PFSK-1 (cell line): Measurements from ENCODE around the gene PTOV1.

Experiments used
- FOXP2 ChIP-seq: optimal IDR thresholded peaks from 2 replicates; pipeline ENCODE3; 2011; ENCODE audit warnings: borderline replicate concordance, control low read depth, inconsistent platforms; ENCODE audit not compliant: insufficient read depth; ENCODE audit errors: extremely low read length, extremely low read depth
- POLR2AphosphoS5 ChIP-seq: IDR thresholded peaks from 2 replicates; pipeline ENCODE4 v1.6.1; 2012; ENCODE audit warnings: low read depth, mild to moderate bottlenecking, control low read depth, low read length, moderate library complexity
- SIN3A ChIP-seq: IDR thresholded peaks from 2 replicates; pipeline ENCODE4 v1.6.1; 2012; ENCODE audit warnings: mild to moderate bottlenecking, low read length, moderate library complexity, borderline replicate concordance; ENCODE audit not compliant: insufficient read depth
- TAF1 ChIP-seq: IDR thresholded peaks from 2 replicates; pipeline ENCODE4 v1.6.1; 2012; ENCODE audit warnings: low read length, control low read depth, borderline replicate concordance; ENCODE audit not compliant: insufficient read depth
- TF ChIP-seq, protein P1 (sequence below), 2 experiments: IDR thresholded peaks; 2 replicates each; pipeline versions ENCODE4 v1.6.1 to v1.8.0; 2011 to 2012; ENCODE audit warnings: low read depth in 2 of 2, low read length in 2 of 2, control low read depth in 1 of 2, inconsistent platforms in 1 of 2, mild to moderate bottlenecking in 1 of 2, moderate library complexity in 1 of 2; ENCODE audit not compliant: insufficient read depth in 1 of 2

The PTOV1 gene

DNA sequence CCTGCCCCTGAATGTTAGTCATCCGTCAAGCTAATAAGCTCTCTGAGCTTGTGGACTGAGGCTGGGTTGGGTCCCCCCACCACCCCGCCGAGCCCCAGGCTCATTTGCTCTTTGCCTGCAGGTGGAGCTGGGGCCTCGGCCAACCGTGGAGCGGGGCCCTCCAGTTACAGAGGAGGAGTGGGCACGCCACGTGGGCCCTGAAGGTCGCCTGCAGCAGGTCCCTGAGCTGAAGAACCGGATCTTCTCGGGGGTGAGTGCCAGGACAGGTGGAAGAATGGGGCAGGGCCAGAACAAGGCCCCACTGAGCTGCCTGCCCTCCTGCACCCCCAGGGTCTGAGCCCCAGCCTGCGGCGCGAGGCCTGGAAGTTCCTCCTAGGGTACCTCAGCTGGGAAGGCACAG is 31.7 kb downstream of the PTOV1 start:
- TF ChIP-seq, protein P1, sequence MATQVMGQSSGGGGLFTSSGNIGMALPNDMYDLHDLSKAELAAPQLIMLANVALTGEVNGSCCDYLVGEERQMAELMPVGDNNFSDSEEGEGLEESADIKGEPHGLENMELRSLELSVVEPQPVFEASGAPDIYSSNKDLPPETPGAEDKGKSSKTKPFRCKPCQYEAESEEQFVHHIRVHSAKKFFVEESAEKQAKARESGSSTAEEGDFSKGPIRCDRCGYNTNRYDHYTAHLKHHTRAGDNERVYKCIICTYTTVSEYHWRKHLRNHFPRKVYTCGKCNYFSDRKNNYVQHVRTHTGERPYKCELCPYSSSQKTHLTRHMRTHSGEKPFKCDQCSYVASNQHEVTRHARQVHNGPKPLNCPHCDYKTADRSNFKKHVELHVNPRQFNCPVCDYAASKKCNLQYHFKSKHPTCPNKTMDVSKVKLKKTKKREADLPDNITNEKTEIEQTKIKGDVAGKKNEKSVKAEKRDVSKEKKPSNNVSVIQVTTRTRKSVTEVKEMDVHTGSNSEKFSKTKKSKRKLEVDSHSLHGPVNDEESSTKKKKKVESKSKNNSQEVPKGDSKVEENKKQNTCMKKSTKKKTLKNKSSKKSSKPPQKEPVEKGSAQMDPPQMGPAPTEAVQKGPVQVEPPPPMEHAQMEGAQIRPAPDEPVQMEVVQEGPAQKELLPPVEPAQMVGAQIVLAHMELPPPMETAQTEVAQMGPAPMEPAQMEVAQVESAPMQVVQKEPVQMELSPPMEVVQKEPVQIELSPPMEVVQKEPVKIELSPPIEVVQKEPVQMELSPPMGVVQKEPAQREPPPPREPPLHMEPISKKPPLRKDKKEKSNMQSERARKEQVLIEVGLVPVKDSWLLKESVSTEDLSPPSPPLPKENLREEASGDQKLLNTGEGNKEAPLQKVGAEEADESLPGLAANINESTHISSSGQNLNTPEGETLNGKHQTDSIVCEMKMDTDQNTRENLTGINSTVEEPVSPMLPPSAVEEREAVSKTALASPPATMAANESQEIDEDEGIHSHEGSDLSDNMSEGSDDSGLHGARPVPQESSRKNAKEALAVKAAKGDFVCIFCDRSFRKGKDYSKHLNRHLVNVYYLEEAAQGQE (IDR thresholded peaks at IDR 0.05; ENCODE audit: insufficient read depth in 1 of 2, low read depth in 2 of 2, low read length in 2 of 2), result no peak
- TF ChIP-seq SIN3A, result no peak
- TF ChIP-seq FOXP2, result no peak
- TF ChIP-seq POLR2AphosphoS5, result no peak
- no peak for TF ChIP-seq TAF1

DNA sequence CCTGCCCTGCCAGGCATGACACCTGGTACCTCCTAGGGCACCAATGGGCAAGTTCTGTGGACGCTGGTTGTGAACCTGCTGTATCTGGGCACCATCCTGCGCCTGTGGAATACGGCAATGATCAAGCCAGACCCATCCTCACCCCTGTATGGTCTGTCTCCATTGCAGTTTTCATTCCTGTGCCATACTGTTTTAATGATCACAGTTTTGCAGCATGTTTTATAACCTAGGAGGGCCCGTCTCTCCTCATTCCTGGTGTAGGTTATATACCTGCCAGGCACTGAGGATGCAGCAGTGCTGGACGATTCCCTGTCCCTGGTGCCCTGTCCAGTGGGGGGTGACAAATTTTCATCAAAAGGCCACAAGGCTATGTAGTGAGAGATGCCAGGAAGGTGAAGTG is 32.1 kb downstream of the PTOV1 start:
- no peak for TF ChIP-seq POLR2AphosphoS5

DNA sequence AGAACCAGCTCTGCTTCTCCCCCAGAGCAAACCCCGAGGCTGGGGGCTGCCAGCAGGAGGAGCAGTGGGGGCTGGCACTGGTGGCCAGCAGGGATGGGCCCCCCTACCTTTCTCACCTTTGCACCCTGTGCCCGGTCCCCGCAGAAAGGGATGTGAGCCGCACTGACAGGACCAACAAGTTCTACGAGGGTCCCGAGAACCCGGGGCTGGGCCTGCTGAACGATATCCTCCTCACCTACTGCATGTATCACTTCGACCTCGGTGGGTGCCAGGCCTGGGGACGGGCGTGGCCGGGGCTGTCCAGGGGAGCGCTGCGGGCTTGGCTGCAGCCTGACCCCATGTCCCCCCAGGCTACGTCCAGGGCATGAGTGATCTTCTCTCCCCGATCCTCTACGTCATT is 33.1 kb downstream of the PTOV1 start:
- TF ChIP-seq, protein P1 (IDR thresholded peaks at IDR 0.05; ENCODE audit: insufficient read depth in 1 of 2, low read depth in 2 of 2, low read length in 2 of 2), result no peak

DNA sequence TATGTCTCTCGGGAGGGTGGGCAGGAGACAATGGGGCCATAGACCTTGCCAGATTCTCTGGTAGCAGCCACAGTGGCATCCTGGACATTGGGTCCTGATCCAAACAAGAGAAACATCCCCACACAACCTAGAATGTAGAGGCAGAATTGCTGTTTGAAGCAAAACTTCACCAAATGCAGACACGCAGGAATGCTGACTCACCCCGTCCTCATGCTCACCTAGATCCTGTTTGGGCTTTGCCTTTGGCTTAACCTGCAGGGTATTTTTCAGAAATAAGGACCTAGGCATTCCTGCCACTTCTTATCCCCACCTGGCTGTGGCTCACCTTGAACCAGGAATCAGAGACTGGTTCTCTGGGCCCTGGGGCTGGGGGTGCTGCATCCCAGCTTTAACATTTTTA is 33.8 kb downstream of the PTOV1 start:
- TF ChIP-seq POLR2AphosphoS5, result no peak
- no peak for TF ChIP-seq FOXP2
- TF ChIP-seq, protein P1 (IDR thresholded peaks at IDR 0.05; ENCODE audit: insufficient read depth in 1 of 2, low read depth in 2 of 2, low read length in 2 of 2), result no peak

DNA sequence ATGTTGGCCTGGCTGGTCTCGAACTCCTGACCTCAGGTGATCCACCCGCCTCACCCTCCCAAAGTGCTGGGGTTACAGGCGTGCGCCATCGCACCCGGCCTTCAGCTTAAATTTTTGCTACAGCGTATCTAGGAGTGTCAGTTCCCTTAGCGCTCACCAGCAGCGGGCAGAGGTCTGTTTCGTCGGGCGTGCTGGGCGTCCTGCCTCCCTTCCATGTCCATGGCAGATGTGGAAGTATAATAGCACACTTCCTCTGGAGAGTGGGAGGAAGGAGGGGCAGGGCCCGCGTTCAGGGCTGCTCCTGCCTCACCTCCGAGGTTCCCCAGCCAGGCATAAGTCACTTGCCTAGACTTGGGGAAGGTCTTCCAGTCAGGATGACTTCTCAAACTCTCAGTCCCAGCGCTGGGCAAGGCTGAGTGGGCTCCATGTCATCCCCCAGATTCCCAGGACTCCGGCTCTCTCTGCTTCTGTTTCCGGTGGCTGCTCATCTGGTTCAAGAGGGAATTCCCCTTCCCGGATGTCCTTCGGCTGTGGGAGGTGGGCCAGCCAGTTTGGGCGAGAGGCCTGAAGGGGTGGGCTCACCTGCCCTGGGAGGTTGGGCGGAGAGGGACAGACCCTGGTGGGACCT is 36.2 kb downstream of the PTOV1 start:
- 0 out of 2 replicates have a peak, but pooled peaks have one; percentile 25 for TF ChIP-seq POLR2AphosphoS5
- no peak for TF ChIP-seq SIN3A

DNA sequence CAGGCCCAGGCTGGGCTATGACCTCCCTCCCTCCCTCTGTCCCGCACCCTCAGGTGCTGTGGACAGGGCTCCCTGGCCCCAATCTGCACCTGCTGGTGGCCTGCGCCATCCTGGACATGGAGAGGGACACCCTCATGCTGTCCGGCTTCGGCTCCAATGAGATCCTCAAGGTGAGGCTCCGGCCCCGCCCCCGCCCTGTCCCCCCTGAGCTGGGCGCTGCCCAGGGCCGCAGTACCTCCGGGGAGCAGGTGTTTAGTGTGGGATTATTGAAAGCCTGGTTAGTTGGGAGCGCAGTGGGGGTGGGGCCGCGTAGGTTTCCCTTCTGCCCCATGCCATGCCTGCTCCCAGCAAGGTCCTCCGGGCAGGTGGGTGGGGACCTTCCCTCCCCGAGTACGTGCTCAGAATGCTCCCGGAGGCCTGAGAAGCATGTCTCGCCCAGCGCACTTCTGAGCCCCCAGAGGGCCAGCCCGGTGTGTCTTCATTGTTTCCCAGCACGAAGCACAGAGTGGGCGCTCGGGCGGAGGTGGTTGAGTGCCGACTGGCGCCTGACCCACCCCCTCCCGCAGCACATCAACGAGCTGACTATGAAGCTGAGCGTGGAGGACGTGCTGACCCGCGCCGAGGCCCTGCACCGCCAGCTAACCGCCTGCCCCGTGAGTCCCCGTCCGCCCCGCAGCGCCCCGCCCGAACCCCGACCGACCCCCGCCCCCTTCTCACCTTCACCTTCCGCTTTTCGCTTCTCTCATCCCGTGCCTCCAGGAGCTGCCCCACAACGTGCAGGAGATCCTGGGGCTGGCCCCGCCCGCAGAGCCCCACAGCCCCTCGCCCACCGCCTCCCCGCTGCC is 36.9 kb downstream of the PTOV1 start:
- no peak for TF ChIP-seq FOXP2
- no peak for TF ChIP-seq SIN3A
- TF ChIP-seq, protein P1 (IDR thresholded peaks at IDR 0.05; ENCODE audit: insufficient read depth in 1 of 2, low read depth in 2 of 2, low read length in 2 of 2), result no peak
- TF ChIP-seq POLR2AphosphoS5, result no peak
- TF ChIP-seq TAF1, result no peak
